GM23248 (cell line): ENCODE measurements around the gene ASCL1.
A peak's percentile ranks its signal among the peaks of the same experiment; 100 is the strongest.

Source experiments
- EZH2 ChIP-seq: fragments of 200-600 bp; sonication (generic); IDR thresholded peaks from 2 replicates; pipeline ENCODE4 v1.6.1; 2018; ENCODE audit warnings: antibody characterized with exemption, mild to moderate bottlenecking; ENCODE audit not compliant: insufficient read depth, poor library complexity, severe bottlenecking
- EZH2phosphoT487 ChIP-seq: fragments of 200-600 bp; sonication (generic); IDR thresholded peaks from 2 replicates; pipeline ENCODE4 v1.6.1; 2018; ENCODE audit warnings: antibody characterized with exemption, moderate library complexity, mild to moderate bottlenecking, low read depth; ENCODE audit not compliant: insufficient read depth

DNA sequence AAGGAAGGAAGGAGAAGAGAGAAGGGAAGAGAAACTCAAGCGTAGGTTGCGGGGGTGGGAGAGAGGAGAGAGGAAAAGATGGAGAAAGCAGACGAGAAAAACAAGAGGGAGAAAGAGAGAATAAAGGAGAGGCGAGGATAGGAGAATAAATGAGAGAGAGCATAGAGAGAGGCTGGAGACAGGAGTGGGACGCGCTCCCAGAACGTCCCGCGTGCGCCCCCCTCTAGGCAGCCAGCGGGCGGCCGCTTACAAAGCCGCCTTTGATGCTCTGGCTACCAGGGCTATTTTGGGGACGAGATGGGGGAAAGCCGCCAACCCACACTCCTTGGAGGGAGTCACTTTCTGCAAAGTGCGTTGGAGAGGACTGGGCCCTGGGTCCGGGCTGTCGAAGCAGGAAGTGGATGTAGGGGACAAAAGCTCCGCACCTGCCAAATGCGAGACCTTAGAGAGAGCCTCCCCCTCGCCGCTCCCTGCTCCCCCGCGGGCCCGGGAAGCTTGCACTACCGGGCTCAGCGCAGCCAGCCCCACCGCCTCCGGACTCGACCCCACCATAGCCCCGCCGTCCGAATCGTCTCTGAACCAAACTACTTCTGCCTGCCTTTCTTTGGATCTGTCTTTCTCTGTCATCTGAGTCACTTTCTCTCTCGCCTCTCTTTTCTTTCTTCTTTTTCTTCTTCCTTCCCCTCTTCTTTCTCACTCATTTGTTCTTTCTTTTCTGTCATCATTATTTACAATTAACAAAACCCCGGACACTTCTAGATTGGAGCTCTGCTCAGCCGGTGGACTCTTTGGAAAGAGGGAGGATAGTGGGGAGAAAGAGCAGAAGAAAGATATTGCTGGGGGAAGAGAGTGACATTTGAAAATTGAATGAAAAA is 8.0 kb downstream of the ASCL1 start:
- TF ChIP-seq EZH2phosphoT487 (no peak), EZH2 (peak; percentile 48)
